GM10248 (cell line): ENCODE measurements around the gene HIP1R.

Source experiments
- CTCF ChIA-PET: fragments of 300-600 bp; sonication (Branson Sonifier 250); formaldehyde crosslinking; extraction: SDS; loops from one replicate; lab custom pipeline; 2021; ENCODE audit warnings: antibody characterized with exemption; lab: Yijun Ruan, JAX
- POLR2A ChIA-PET: fragments of 350-650 bp; sonication (Branson Sonifier 250); formaldehyde crosslinking; extraction: SDS; loops from one replicate; lab custom pipeline; 2020; ENCODE audit warnings: antibody characterized with exemption; lab: Yijun Ruan, JAX
- DNase-seq: peaks from one replicate; pipeline ENCODE4 v3.0.0; 2012; ENCODE audit errors: extremely low spot score
- TF ChIP-seq, protein P1 (sequence below): IDR thresholded peaks from 2 replicates; pipeline ENCODE4 v1.5.1; 2012; ENCODE audit warnings: mild to moderate bottlenecking, low read depth; ENCODE audit errors: extremely low read depth, missing control alignments, control extremely low read depth

HIP1R gene

DNA sequence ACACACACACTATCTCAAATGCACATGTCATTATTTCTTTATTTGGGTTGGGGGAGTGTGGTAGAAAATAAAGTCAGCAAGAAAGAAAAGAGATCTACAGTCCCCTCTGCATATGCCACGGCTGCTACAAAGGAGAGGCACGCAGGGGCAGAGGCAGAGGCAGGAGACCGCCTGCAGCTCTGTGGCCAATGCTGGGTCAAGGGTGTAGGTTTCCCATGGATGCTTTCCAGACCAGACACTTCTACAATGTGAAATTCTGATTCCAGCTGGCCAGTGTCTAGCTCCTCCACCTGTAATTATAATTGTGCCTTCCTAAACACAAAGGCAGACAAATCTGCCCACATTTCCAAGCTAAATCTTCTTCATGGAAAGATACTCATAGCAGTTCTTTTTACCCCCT is 41.5 kb downstream of the HIP1R start:
- TF ChIP-seq, protein P1, sequence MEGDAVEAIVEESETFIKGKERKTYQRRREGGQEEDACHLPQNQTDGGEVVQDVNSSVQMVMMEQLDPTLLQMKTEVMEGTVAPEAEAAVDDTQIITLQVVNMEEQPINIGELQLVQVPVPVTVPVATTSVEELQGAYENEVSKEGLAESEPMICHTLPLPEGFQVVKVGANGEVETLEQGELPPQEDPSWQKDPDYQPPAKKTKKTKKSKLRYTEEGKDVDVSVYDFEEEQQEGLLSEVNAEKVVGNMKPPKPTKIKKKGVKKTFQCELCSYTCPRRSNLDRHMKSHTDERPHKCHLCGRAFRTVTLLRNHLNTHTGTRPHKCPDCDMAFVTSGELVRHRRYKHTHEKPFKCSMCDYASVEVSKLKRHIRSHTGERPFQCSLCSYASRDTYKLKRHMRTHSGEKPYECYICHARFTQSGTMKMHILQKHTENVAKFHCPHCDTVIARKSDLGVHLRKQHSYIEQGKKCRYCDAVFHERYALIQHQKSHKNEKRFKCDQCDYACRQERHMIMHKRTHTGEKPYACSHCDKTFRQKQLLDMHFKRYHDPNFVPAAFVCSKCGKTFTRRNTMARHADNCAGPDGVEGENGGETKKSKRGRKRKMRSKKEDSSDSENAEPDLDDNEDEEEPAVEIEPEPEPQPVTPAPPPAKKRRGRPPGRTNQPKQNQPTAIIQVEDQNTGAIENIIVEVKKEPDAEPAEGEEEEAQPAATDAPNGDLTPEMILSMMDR, result no peak
- ChIA-PET POLR2A (no interaction called here), CTCF (interaction anchor here (0.7 to 1.9 kb wide), 7 partner anchors 9 to 82 kb away, joined by 3 to 5 read pairs (median 3); no protein-coding TSS in a partner anchor)
- no peak for DNase-seq

DNA sequence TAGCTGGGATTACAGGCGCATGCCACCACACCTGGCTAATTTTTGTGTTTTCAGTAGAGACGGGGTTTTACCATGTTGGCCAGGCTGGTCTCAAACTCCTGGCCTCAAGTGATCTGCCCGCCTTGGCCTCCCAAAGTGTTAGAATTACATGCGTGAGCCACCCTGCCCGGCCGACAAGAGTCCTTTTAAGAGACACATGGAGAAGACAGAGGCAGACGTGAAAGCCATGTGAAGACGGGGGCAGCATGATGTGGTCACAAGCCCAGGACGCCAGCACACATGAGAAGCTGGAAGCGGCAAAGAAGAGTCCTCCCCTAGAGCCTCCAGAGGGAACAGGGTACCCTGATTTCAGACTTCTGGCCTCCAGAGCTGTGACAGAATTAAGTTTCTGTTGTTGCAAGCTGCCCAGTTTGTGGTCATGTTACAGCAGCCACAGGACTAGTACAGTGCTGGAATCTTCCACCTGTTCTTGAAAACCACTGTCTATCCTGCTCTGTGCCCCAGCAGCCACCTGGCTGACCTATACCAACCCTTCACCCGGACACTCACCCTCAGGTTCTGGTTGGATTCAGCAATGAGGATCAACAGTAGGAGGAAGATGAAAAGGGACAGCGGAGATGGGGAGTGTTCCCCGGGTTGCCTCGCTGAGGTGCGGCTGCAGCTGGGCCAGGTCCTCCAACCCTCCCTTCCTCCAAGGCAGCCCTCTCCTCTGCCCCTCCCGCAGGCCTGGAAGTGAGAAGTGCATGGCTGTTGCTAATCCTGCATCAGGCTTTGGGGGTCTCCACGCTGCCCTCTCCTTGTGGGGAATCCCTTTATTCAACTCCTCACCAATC is 43.7 kb downstream of the HIP1R start:
- POLR2A ChIA-PET, result interaction anchor here (0.7 kb wide), 1 partner anchor 378 kb away, joined by 3 read pairs; the partner anchor contains the start of gene ZCCHC8
- TF ChIP-seq, protein P1, result no peak
- DNase-seq, result no peak
- CTCF ChIA-PET, result interaction anchor here (1.3 to 5.5 kb wide), 7 partner anchors 9 to 85 kb away, joined by 4 to 36 read pairs (median 10); partner anchors contain the start of gene VPS37B

DNA sequence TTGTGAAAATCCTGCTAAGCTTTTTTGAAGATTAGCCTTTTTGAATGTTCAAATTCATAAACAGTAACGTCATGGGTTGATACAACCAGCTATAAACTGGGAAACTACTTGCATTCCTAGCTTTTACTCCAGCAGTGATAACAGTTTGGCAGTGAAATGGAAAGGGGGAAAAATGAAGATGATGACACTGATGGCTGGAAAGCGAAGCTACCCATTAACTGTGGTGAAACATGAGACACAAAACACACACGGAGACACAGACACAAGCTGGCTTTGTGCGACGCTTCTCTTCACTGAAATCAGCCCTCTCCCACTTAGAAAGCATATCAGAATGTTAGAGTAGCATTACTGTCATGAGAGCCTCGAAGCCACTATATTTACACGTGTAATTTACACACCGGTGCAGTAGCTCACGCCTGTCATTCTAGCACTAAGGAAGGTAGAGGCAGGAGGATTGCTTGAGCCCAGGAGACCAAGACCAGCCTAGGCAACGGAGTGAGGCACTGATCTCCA is 45.0 kb downstream of the HIP1R start:
- DNase-seq, result no peak
- POLR2A ChIA-PET, result interaction anchor here (0.7 kb wide), 1 partner anchor 379 kb away, joined by 3 read pairs; the partner anchor contains the start of gene ZCCHC8
- TF ChIP-seq, protein P1, result no peak
- CTCF ChIA-PET, result interaction anchor here (1.1 to 5.5 kb wide), 11 partner anchors 8 to 86 kb away, joined by 3 to 36 read pairs (median 9); partner anchors contain the start of genes ABCB9 and VPS37B

DNA sequence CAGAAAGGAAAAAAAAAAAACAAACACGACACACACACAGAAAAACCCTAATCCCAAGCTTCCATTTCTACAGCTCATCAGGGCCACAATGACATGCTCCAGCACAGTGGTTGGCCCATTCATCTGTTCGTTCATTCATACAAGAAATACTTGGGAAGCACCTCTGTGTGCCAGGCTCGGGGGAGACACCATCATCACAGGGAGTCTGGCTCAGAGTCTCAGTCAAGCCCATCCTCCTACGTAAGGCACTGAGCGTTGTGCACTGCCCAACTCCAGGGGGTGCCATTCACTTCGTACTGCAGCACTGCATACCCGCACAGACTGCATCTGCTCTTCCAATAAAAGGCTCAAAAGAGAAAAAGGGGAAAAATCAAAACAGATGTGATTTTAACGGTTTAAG is 45.4 kb downstream of the HIP1R start:
- no peak for DNase-seq
- TF ChIP-seq, protein P1, result peak; percentile 40
- ChIA-PET CTCF (interaction anchor here (1.1 to 5.5 kb wide), 11 partner anchors 8 to 87 kb away, joined by 3 to 36 read pairs (median 9); partner anchors contain the start of genes ABCB9 and VPS37B), POLR2A (no interaction called here)

DNA sequence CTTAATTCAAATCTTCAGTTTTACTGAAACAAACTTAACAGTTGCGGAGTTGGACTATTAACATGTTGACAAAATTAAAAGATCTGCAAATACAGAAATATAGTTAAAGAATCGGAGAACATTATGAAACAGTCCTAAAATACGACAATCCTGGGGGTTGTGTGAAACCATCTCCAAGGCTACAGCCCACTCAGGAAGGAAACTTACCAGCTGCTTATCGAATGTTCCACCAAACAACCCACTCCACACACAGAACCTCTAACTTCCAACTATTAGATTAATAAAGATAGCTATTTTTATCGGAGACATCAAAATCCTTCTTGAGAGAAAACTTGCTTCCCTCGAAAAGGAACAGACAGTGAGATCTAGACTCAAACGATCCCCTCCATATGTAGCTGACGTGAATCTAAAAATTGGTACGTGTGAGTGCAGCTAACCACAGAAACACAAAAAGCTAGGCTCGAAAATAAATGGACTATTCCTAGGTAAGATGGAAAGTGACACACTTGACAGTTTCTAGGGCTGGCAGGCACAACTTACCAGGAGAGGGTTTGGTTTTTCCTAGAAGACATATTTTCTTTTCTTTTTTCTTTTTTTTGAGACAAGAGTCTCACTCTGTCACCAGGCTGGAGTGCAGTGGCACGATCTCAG is 47.8 kb downstream of the HIP1R start:
- no peak for DNase-seq
- ChIA-PET POLR2A (no interaction called here), CTCF (interaction anchor here (1.0 to 5.5 kb wide), 8 partner anchors 11 to 355 kb away, joined by 3 to 36 read pairs (median 4); partner anchors contain the start of gene VPS37B)
- TF ChIP-seq, protein P1, result no peak
